Peyer's patch (tissue), 4 donors: ENCODE data around the gene VWDE.

Experiments
- CTCF ChIP-seq, 6 experiments: fragments of 450-650 bp in 4 of 6; fragments of 200-600 bp in 2 of 6; sonication (generic) in 1 of 6; IDR thresholded peaks; one replicate each; pipeline ENCODE4 v1.5.1; 2017 to 2019; ENCODE audit warnings: antibody characterized with exemption in 6 of 6, mild to moderate bottlenecking in 3 of 6, moderate library complexity in 1 of 6
- POLR2A ChIP-seq, 2 donors: fragments of 450-650 bp; IDR thresholded peaks; one replicate each; pipeline ENCODE4 v1.5.1; 2017; ENCODE audit warnings: antibody characterized with exemption in 2 of 2, mild to moderate bottlenecking in 2 of 2, moderate library complexity in 2 of 2

DNA sequence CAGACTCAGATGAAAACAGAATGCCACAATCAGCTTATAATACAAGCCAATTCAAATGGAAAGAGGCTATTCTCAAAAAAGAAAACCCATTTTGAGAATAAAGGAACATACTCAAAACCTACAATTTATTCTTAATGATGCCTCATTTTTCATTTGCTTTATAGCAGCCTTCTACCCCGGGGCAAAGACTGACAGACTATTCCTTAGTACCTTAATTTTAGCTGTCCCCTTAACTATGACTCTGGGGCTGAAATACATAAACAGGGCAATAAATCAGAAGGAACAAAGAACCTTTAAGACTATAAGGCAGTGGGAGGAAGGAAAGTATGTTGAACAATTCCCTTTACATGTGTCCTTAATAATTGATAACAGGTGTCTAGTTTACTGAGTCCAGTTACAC lies 115.8 kb downstream of the VWDE start:
- no peak for TF ChIP-seq CTCF (IDR thresholded peaks at IDR 0.05)
- TF ChIP-seq POLR2A (IDR thresholded peaks at IDR 0.05) = no peak
